ENCODE results near the gene UNC13A.

Gene UNC13A

GRCh38 chr19:17703824-17704463 is 15.8 kb upstream of the UNC13A start:
- DNase-seq, result no peak

- DNase-seq, result no peak
Observed at GRCh38 chr19:17695198-17695597, 7.0 kb upstream of the UNC13A start.

GRCh38 chr19:17692566-17692965 is 4.4 kb upstream of the UNC13A start:
- no peak for DNase-seq

GRCh38 chr19:17688853-17689595 is 870 bp upstream of the UNC13A start:
- no peak for DNase-seq

GRCh38 chr19:17687141-17687856 is 855 bp downstream of the UNC13A start:
- no peak for DNase-seq

GRCh38 chr19:17686592-17687024 is 1.5 kb downstream of the UNC13A start:
- no peak for DNase-seq

- no peak for DNase-seq
Observed at GRCh38 chr19:17686023-17686521, 2.1 kb downstream of the UNC13A start.

- no peak for DNase-seq
Observed at GRCh38 chr19:17685451-17686022, 2.6 kb downstream of the UNC13A start.

GRCh38 chr19:17684256-17684655 is 3.9 kb downstream of the UNC13A start:
- no peak for DNase-seq

GRCh38 chr19:17683078-17683477 is 5.1 kb downstream of the UNC13A start:
- DNase-seq, result no peak

GRCh38 chr19:17682273-17682672 is 5.9 kb downstream of the UNC13A start:
- DNase-seq, result no peak

- no peak for DNase-seq
Observed at GRCh38 chr19:17681505-17682125, 6.5 kb downstream of the UNC13A start.

GRCh38 chr19:17680230-17680722 is 7.9 kb downstream of the UNC13A start:
- no peak for DNase-seq

GRCh38 chr19:17679526-17680229 is 8.5 kb downstream of the UNC13A start:
- no peak for DNase-seq

GRCh38 chr19:17678836-17679235 is 9.3 kb downstream of the UNC13A start:
- no peak for DNase-seq

- no peak for DNase-seq
Observed at GRCh38 chr19:17677002-17677401, 11.2 kb downstream of the UNC13A start.

GRCh38 chr19:17676295-17676694 is 11.9 kb downstream of the UNC13A start:
- no peak for DNase-seq

GRCh38 chr19:17673937-17674799 is 14.0 kb downstream of the UNC13A start:
- DNase-seq, result no peak

- no peak for DNase-seq
Observed at GRCh38 chr19:17671906-17672305, 16.2 kb downstream of the UNC13A start.

- DNase-seq, result no peak
Observed at GRCh38 chr19:17669419-17669818, 18.7 kb downstream of the UNC13A start.

GRCh38 chr19:17665058-17665457 is 23.1 kb downstream of the UNC13A start:
- no peak for DNase-seq

Measured in kidney glomerular epithelial cell (primary cell).